ENCODE data around the gene CAMK2A. TPM values are rescaled to one million over a fixed set of nuclear protein-coding genes. Genes with fewer than 3 reads are reported as not detected.

CAMK2A gene
- total RNA-seq, 4 donors from 2014 or later, result 1.4 to 6.9 (median 3.6) TPM

DNA sequence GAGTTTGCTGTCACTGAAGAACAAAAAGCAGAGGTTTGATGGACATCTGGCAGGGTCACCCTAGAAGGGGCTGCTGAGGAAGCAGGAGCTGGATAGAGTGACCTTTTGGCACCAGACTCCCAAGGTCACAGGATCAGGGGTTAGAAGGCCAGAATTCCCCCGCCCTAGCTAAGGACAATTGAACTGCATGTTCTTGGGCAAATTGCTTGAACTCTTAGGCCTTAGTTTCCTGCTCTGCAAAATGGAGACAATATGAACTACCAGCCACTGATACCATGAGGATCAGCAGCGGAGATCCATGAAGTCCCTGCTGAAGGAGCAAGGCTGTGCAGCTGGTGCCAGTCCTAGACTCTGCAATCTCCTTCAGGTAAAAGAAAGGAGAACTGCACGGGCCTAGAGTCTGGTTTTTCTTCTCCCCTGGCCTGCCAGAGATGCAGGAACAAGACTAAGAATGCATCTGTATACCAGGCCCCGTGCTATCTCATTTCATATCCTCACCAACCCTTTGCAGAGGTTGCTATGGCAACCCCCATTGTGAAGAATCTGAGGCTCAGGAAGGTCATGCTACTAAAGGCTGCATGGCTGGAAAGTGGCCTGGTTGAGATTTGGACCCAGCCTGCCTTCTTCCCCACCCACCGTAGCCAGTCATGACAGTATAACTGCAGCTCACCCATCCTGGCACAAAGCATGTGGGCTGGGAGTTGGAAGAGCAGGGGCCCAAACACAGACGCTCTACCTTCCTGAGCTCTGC, 33.7 kb downstream of the CAMK2A start:
- no peak overlapping the region for H3K4me3 ChIP-seq
- 80 to 88% methylated on average over 3 of the region's 6 CpGs for WGBS, 2 donors (ENCODE audit: low coverage in 1 of 2)
- no peak for ATAC-seq
- H3K27ac ChIP-seq, result no peak overlapping the region
- H3K36me3 ChIP-seq, result no peaks in the 10 kb centered on the region
- H3K9me3 ChIP-seq, result no peaks in the 10 kb centered on the region
- peaks cover 0 to 9% (median 0%) of the 10 kb centered on the region in 3 donors for H3K4me1 ChIP-seq
- TF ChIP-seq, protein P1, sequence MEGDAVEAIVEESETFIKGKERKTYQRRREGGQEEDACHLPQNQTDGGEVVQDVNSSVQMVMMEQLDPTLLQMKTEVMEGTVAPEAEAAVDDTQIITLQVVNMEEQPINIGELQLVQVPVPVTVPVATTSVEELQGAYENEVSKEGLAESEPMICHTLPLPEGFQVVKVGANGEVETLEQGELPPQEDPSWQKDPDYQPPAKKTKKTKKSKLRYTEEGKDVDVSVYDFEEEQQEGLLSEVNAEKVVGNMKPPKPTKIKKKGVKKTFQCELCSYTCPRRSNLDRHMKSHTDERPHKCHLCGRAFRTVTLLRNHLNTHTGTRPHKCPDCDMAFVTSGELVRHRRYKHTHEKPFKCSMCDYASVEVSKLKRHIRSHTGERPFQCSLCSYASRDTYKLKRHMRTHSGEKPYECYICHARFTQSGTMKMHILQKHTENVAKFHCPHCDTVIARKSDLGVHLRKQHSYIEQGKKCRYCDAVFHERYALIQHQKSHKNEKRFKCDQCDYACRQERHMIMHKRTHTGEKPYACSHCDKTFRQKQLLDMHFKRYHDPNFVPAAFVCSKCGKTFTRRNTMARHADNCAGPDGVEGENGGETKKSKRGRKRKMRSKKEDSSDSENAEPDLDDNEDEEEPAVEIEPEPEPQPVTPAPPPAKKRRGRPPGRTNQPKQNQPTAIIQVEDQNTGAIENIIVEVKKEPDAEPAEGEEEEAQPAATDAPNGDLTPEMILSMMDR (IDR thresholded peaks at IDR 0.05), result no peak
- no peak for TF ChIP-seq POLR2A (IDR thresholded peaks at IDR 0.05)
- no peak for TF ChIP-seq EP300 (IDR thresholded peaks at IDR 0.05)
- no peak for TF ChIP-seq POLR2AphosphoS5 (IDR thresholded peaks at IDR 0.05)
- H3K27me3 ChIP-seq, result no peaks in the 10 kb centered on the region

DNA sequence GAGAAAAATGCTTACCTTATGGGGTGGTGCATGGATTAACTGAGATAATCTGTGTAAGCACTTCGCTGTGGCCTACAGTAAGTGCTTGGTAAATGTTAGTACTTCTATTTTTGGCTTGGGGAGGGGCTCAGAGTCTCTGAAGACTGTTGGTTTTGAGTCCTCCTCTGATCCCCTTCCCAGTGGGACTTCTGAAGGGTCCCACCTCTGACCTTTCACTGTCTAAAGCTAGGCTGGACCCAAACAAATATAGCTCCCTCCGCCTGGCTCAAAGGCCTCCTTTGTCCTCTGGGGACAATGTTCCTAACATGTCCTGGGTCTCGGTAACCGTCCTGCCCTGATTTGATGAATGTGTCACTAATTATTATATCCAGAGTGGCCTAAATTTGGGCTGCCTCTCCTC, 34.8 kb downstream of the CAMK2A start:
- no peaks in the 10 kb centered on the region for H3K27me3 ChIP-seq
- no peak overlapping the region for H3K4me3 ChIP-seq
- no peaks in the 10 kb centered on the region for H3K36me3 ChIP-seq
- no peak overlapping the region for H3K27ac ChIP-seq
- peaks cover 0 to 9% (median 0%) of the 10 kb centered on the region in 3 donors for H3K4me1 ChIP-seq
- no peaks in the 10 kb centered on the region for H3K9me3 ChIP-seq
- TF ChIP-seq POLR2AphosphoS5 (IDR thresholded peaks at IDR 0.05) (no peak), EP300 (IDR thresholded peaks at IDR 0.05) (no peak), POLR2A (IDR thresholded peaks at IDR 0.05) (no peak)
- TF ChIP-seq, protein P1 (IDR thresholded peaks at IDR 0.05), result no peak
- no peak for ATAC-seq
- WGBS, 2 donors (ENCODE audit: low coverage in 1 of 2), result 60 to 86% methylated on average over 1 to 3 of the region's 4 CpGs

DNA sequence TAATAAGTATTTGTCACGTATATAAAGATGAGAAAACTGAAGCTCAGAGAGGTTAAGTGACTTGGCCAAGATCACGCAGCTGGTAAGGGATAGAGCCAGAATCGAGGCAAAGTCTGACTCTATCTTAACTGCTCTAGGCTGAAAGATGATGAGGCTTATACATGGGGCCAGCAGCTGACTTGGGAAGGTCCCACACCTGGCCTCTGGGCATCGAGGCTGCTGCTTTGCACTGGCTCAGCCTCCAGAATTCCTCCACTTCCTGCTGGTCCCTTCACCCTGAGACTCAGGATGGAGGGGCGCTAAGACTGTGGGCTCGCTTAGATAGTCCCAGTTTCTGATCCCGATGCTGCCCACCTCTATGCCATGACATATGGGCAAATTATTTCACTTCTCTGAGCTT, 35.2 kb downstream of the CAMK2A start:
- no peak for ATAC-seq
- H3K9me3 ChIP-seq, result no peaks in the 10 kb centered on the region
- H3K27ac ChIP-seq, result no peak overlapping the region
- no peak overlapping the region for H3K4me3 ChIP-seq
- no peaks in the 10 kb centered on the region for H3K36me3 ChIP-seq
- peaks cover 0 to 9% (median 0%) of the 10 kb centered on the region in 3 donors for H3K4me1 ChIP-seq
- WGBS, 2 donors (ENCODE audit: low coverage in 1 of 2), result 74 to 80% methylated on average over 2 to 4 of the region's 7 CpGs
- H3K27me3 ChIP-seq, result no peaks in the 10 kb centered on the region
- no peak for TF ChIP-seq POLR2AphosphoS5 (IDR thresholded peaks at IDR 0.05)
- TF ChIP-seq, protein P1 (IDR thresholded peaks at IDR 0.05), result no peak
- TF ChIP-seq EP300 (IDR thresholded peaks at IDR 0.05), result no peak
- no peak for TF ChIP-seq POLR2A (IDR thresholded peaks at IDR 0.05)

DNA sequence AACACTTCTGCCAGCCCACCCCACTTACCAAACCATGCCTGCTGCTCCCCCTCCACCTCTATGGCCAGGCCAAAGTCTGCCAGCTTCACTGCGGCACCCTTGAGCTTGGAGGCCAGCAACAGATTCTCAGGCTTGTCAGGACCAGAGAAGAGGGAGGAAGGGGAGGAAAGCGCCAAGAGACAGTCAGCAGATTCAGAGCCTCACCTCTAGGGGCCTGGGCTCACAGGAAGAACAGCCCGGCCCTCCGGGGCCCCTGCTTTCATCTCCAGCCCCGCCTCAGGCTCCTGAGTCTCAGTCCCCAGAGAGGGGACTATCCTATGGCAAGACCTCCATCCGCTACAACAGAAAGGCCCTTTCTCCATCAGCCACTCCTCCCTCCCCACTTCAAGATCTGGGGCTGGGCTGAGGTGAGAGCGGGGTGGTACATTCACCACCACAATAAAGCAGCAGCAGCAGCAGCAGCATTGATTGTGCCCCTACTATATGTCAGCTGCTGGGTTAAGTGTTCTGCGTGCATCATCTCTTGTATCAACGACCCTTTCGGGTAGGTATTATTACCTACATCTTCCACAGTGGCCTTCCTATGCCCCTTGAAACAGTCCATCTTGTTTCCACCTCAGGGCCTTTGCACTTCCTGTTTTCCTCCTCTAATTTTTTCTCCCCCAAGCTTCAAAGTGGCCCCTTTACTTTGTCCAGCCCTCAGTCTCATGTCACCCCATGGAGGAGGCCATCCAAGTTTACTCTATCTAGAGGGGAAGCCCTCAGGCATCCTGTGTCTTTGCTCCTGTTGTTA, 36.0 kb downstream of the CAMK2A start:
- H3K27me3 ChIP-seq, result no peaks in the 10 kb centered on the region
- 89 to 93% methylated on average over 4 to 5 of the region's 10 CpGs for WGBS, 2 donors (ENCODE audit: low coverage in 1 of 2)
- no peaks in the 10 kb centered on the region for H3K9me3 ChIP-seq
- TF ChIP-seq EP300 (IDR thresholded peaks at IDR 0.05), result no peak
- no peak for TF ChIP-seq POLR2A (IDR thresholded peaks at IDR 0.05)
- TF ChIP-seq POLR2AphosphoS5 (IDR thresholded peaks at IDR 0.05), result no peak
- TF ChIP-seq, protein P1 (IDR thresholded peaks at IDR 0.05), result no peak
- no peaks in the 10 kb centered on the region for H3K36me3 ChIP-seq
- no peak for ATAC-seq
- H3K27ac ChIP-seq, result no peak overlapping the region
- H3K4me3 ChIP-seq, result no peak overlapping the region
- peaks cover 0 to 9% (median 0%) of the 10 kb centered on the region in 3 donors for H3K4me1 ChIP-seq

All from gastroesophageal sphincter (tissue), 4 donors.